Memory B cell (primary cell): ENCODE data around the gene ENPP5.
"Not testable (repeated sequence)": the region's sequence is repeated elsewhere in the genome, so short reads cannot be mapped to it uniquely, and the experiment has no call there.

Source experiments
- ATAC-seq: fragments of 150-1000 bp; cut with Tn5 transposase; 2 replicates; pipeline ENCODE4 v1.10.0; 2021; ENCODE audit warnings: low read depth, mild to moderate bottlenecking, moderate library complexity
- DNase-seq, 2 donors: peaks; one replicate each; pipeline ENCODE4 v3.0.0; 2022; ENCODE audit warnings: low spot score in 2 of 2
- H3K27ac Mint-ChIP-seq: one replicate; pipeline ENCODE4 v1.8.0; 2022; ENCODE audit warnings: mild to moderate bottlenecking, moderate library complexity, mixed read lengths
- H3K27me3 Mint-ChIP-seq: one replicate; pipeline ENCODE4 v1.8.0; 2022; ENCODE audit warnings: mixed read lengths
- H3K36me3 Mint-ChIP-seq: one replicate; pipeline ENCODE4 v1.8.0; 2022; ENCODE audit warnings: mild to moderate bottlenecking, mixed read lengths
- H3K4me1 Mint-ChIP-seq: one replicate; pipeline ENCODE4 v1.8.0; 2022; ENCODE audit warnings: mixed read lengths
- H3K4me3 Mint-ChIP-seq: one replicate; pipeline ENCODE4 v1.8.0; 2022; ENCODE audit warnings: mild to moderate bottlenecking, moderate library complexity, mixed read lengths
- H3K9me3 Mint-ChIP-seq: one replicate; pipeline ENCODE4 v1.8.0; 2022; ENCODE audit warnings: mixed read lengths

ENPP5 gene

GRCh38 chr6:46201702-46202101 is 30.9 kb upstream of the ENPP5 start:
- DNase-seq: no peak
- Mint-ChIP-seq H3K4me1 (no peaks in the 10 kb centered on the region), H3K27me3 (peaks cover 9% of the 10 kb centered on the region), H3K4me3 (no peak overlapping the region), H3K27ac (no peak overlapping the region), H3K36me3 (no peaks in the 10 kb centered on the region), H3K9me3 (no peaks in the 10 kb centered on the region)
- no peak for ATAC-seq

- H3K27me3 Mint-ChIP-seq: peaks cover 6% of the 10 kb centered on the region
- H3K9me3 Mint-ChIP-seq: no peaks in the 10 kb centered on the region
- no peak overlapping the region for H3K4me3 Mint-ChIP-seq
- ATAC-seq (no peak), DNase-seq (no peak)
- H3K36me3 Mint-ChIP-seq: no peaks in the 10 kb centered on the region
- no peak overlapping the region for H3K27ac Mint-ChIP-seq
- no peaks in the 10 kb centered on the region for H3K4me1 Mint-ChIP-seq
These were observed 28.6 kb upstream of the ENPP5 start for GRCh38 chr6:46199387-46199786.

DNA sequence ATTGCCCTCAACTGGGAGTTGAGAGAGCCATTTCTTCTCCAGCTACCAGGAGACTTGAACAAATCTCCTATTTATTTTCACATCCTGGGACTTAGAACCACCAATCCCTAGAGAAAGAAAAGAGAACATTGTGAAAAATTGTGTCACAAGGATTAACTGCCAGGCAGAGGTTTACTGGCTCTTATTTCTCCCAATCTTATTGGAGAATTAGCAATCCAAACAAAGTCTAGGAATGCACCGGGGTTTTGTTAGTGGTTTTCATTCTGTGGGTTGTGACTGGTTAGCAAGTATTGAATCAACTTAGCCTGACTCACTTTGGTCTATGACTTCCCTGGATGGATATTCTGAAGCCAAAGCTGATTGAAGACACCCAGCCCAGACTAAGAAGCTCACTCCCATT is 21.2 kb upstream of the ENPP5 start:
- DNase-seq (no peak), ATAC-seq (no peak)
- H3K27me3 Mint-ChIP-seq: peaks cover 3% of the 10 kb centered on the region
- no peaks in the 10 kb centered on the region for H3K9me3 Mint-ChIP-seq
- no peaks in the 10 kb centered on the region for H3K4me1 Mint-ChIP-seq
- H3K4me3 Mint-ChIP-seq: no peak overlapping the region
- H3K27ac Mint-ChIP-seq: no peak overlapping the region
- H3K36me3 Mint-ChIP-seq: peaks cover 2% of the 10 kb centered on the region

DNA sequence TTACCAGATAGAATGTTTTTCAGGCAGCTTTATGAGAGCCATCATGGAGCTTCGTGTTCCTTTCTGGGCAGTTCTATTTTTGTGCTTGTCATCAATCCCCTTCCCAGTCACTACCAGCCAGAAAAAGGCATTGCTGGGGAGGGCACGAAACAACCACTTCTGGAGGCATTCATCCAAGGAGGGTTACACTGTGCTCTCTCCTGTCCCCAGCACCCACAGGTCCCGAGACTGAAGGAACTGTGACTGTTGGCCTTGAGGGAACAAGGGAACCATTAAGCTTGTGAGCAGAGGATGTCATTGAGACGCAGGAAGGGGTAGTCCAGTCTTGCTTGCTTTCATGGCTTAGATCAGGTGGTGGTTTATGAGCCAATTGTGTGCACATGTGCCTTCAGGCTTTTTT is 20.1 kb upstream of the ENPP5 start:
- ATAC-seq (no peak), DNase-seq (no peak)
- Mint-ChIP-seq H3K36me3 (peaks cover 2% of the 10 kb centered on the region), H3K9me3 (no peaks in the 10 kb centered on the region), H3K4me3 (no peak overlapping the region), H3K27ac (no peak overlapping the region), H3K4me1 (no peaks in the 10 kb centered on the region), H3K27me3 (peaks cover 5% of the 10 kb centered on the region)

GRCh38 chr6:46189726-46190125 is 18.9 kb upstream of the ENPP5 start:
- no peak overlapping the region for H3K4me3 Mint-ChIP-seq
- ATAC-seq: no peak
- H3K27ac Mint-ChIP-seq: no peak overlapping the region
- DNase-seq: no peak
- no peaks in the 10 kb centered on the region for H3K4me1 Mint-ChIP-seq
- peaks cover 8% of the 10 kb centered on the region for H3K27me3 Mint-ChIP-seq
- H3K36me3 Mint-ChIP-seq: peaks cover 2% of the 10 kb centered on the region
- no peaks in the 10 kb centered on the region for H3K9me3 Mint-ChIP-seq

DNA sequence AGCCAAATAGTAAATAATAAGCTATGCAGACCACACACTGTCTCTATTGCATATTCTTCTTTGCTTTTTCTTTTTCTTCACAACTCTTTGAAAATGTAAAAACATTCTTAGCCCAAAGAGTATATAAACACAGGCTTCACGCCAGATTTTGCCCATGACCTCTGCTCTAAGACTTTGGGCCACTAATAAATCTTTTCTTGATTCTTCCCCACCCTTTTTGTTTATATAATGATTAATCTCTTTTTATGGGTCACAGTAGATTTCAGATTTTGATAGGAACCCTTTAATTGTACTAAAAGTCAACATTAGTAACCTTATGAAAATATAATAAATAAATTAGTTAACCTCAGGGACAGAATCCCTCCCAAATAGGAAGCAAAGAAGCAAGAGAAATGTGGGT is 15.8 kb upstream of the ENPP5 start:
- peaks cover 8% of the 10 kb centered on the region for H3K27me3 Mint-ChIP-seq
- no peaks in the 10 kb centered on the region for H3K36me3 Mint-ChIP-seq
- no peak overlapping the region for H3K27ac Mint-ChIP-seq
- H3K4me3 Mint-ChIP-seq: no peak overlapping the region
- DNase-seq (no peak), ATAC-seq (no peak)
- no peaks in the 10 kb centered on the region for H3K9me3 Mint-ChIP-seq
- no peaks in the 10 kb centered on the region for H3K4me1 Mint-ChIP-seq

DNA sequence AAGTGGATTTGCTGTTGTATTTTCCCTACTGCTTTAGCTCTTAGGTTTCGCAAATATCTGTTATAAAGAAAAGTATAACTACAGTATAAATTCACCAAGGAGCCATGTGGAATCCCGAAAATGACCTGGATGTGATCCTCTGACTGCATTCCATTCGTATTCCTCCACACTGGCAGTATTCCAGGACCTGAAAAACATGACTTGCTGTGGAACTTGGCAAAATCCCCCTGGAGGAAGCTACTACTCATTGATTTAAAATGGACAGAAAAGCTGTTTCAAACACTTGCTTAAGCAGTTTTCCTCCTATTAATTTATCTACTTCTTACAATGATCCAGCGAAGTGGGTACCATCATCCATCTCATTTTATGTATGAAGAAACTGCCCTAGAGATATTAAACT is 13.3 kb upstream of the ENPP5 start:
- DNase-seq: no peak
- Mint-ChIP-seq H3K4me1 (no peaks in the 10 kb centered on the region), H3K27me3 (peaks cover 8% of the 10 kb centered on the region), H3K36me3 (no peaks in the 10 kb centered on the region), H3K4me3 (no peak overlapping the region), H3K9me3 (no peaks in the 10 kb centered on the region), H3K27ac (no peak overlapping the region)
- no peak for ATAC-seq

DNA sequence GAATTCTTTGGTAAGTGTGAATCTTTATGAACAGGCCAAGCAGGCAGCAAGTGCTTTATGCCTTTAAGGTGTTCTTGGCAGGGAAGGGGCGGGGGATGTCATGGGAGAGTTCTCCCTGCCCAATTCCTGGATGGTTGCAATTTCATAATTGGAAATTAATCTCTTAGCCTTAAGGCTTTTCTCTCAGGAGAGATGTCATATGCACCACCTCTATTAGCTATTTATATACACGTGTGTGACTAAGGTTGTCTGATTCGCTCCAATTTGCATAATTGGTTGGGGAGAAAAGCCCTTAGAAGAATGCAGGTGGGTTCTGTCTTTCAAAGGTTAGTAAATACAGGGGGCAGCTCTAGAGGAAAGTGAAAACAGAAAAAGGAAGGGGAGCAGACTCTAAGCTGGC is 5.2 kb upstream of the ENPP5 start:
- no peak for DNase-seq
- no peak for ATAC-seq
- H3K4me1 Mint-ChIP-seq: peaks cover 2% of the 10 kb centered on the region
- no peak overlapping the region for H3K27ac Mint-ChIP-seq
- no peak overlapping the region for H3K4me3 Mint-ChIP-seq
- no peaks in the 10 kb centered on the region for H3K9me3 Mint-ChIP-seq
- no peaks in the 10 kb centered on the region for H3K36me3 Mint-ChIP-seq
- no peaks in the 10 kb centered on the region for H3K27me3 Mint-ChIP-seq

- Mint-ChIP-seq H3K27ac (no peak overlapping the region), H3K4me3 (no peak overlapping the region)
These were observed 4.7 kb upstream of the ENPP5 start for GRCh38 chr6:46175446-46175845.

DNA sequence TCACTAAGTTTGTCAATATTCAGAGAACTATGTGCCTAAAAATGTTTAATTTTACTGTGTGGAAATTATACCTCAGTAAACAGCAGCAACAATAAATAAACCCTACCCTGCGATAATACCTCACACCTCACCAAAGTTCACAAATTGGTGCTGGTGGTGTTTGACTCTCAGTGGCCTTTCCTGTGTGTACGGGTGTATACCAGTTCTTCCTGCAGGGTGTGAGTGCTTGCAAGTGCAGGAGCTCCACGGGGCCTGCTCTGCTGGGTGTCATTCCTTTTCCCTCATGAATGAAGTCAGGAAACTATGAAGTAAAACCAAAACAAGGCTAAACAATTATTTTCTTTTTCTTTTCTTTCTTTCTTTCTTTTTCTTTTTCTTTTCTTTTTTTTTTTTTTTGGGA is 4.1 kb upstream of the ENPP5 start:
- H3K4me3 Mint-ChIP-seq: no peak overlapping the region
- no peak for ATAC-seq
- no peaks in the 10 kb centered on the region for H3K36me3 Mint-ChIP-seq
- peaks cover 8% of the 10 kb centered on the region for H3K4me1 Mint-ChIP-seq
- H3K9me3 Mint-ChIP-seq: no peaks in the 10 kb centered on the region
- DNase-seq: no peak
- no peak overlapping the region for H3K27ac Mint-ChIP-seq
- H3K27me3 Mint-ChIP-seq: no peaks in the 10 kb centered on the region

More at GRCh38 chr6:46175446-46175845, 4.7 kb upstream of the ENPP5 start:
- DNase-seq (no peak), ATAC-seq (no peak)
- Mint-ChIP-seq H3K36me3 (no peaks in the 10 kb centered on the region), H3K27me3 (no peaks in the 10 kb centered on the region), H3K9me3 (no peaks in the 10 kb centered on the region), H3K4me1 (peaks cover 3% of the 10 kb centered on the region)

- no peak for DNase-seq
- H3K27me3 Mint-ChIP-seq: no peaks in the 10 kb centered on the region
- ATAC-seq: no peak
- no peak overlapping the region for H3K4me3 Mint-ChIP-seq
- no peaks in the 10 kb centered on the region for H3K36me3 Mint-ChIP-seq
- no peak overlapping the region for H3K27ac Mint-ChIP-seq
- peaks cover 10% of the 10 kb centered on the region for H3K4me1 Mint-ChIP-seq
- H3K9me3 Mint-ChIP-seq: no peaks in the 10 kb centered on the region
These were observed 1.4 kb upstream of the ENPP5 start for GRCh38 chr6:46172176-46172575.

- no peak for ATAC-seq
- no peak overlapping the region for H3K27ac Mint-ChIP-seq
- no peaks in the 10 kb centered on the region for H3K9me3 Mint-ChIP-seq
- H3K36me3 Mint-ChIP-seq: peaks cover 2% of the 10 kb centered on the region
- no peaks in the 10 kb centered on the region for H3K27me3 Mint-ChIP-seq
- no peak for DNase-seq
- no peaks in the 10 kb centered on the region for H3K4me1 Mint-ChIP-seq
- H3K4me3 Mint-ChIP-seq: no peak overlapping the region
These were observed 10.7 kb downstream of the ENPP5 start for GRCh38 chr6:46160102-46160501.

GRCh38 chr6:46159229-46159628 is 11.6 kb downstream of the ENPP5 start:
- Mint-ChIP-seq H3K27ac (no peak overlapping the region), H3K9me3 (no peaks in the 10 kb centered on the region), H3K4me3 (no peak overlapping the region), H3K27me3 (no peaks in the 10 kb centered on the region), H3K4me1 (no peaks in the 10 kb centered on the region), H3K36me3 (peaks cover 2% of the 10 kb centered on the region)
- no peak for DNase-seq
- no peak for ATAC-seq

- H3K4me1 Mint-ChIP-seq: no peaks in the 10 kb centered on the region
These were observed 14.1 kb downstream of the ENPP5 start for GRCh38 chr6:46156701-46157100.

GRCh38 chr6:46149066-46149465 is 21.7 kb downstream of the ENPP5 start:
- not testable (repeated sequence) for ATAC-seq, H3K27me3 Mint-ChIP-seq, H3K27ac Mint-ChIP-seq, H3K9me3 Mint-ChIP-seq, DNase-seq, H3K36me3 Mint-ChIP-seq, H3K4me1 Mint-ChIP-seq, H3K4me3 Mint-ChIP-seq

More at GRCh38 chr6:46156701-46157100, 14.1 kb downstream of the ENPP5 start:
- Mint-ChIP-seq H3K9me3 (peaks cover 1% of the 10 kb centered on the region), H3K4me3 (no peak overlapping the region), H3K36me3 (peaks cover 2% of the 10 kb centered on the region), H3K27me3 (no peaks in the 10 kb centered on the region), H3K27ac (no peak overlapping the region)
- DNase-seq (no peak), ATAC-seq (no peak)

- H3K27ac Mint-ChIP-seq: no peak overlapping the region
- H3K27me3 Mint-ChIP-seq: no peaks in the 10 kb centered on the region
- H3K4me3 Mint-ChIP-seq: no peak overlapping the region
- no peaks in the 10 kb centered on the region for H3K4me1 Mint-ChIP-seq
- H3K9me3 Mint-ChIP-seq: no peaks in the 10 kb centered on the region
- DNase-seq (no peak), ATAC-seq (no peak)
- H3K36me3 Mint-ChIP-seq: peaks cover 3% of the 10 kb centered on the region
These were observed 26.5 kb downstream of the ENPP5 start for GRCh38 chr6:46144270-46144669.
